ENCODE data around the gene RAB35. TPM values are rescaled to one million over a fixed set of nuclear protein-coding genes. Genes with fewer than 3 reads are reported as not detected.

RAB35 gene
- total and polyA plus RNA-seq, 9 of the 15 experiments (the other 6 are each of a cell fraction or from before 2014, with no cell fraction given) = 0.65 to 76.3 (median 38.9) TPM

- TF ChIP-seq GTF3C2 (IDR thresholded peaks at IDR 0.05; ENCODE audit: borderline replicate concordance, extremely low read depth, insufficient read length) (no peak), ZNF644 (tag; IDR thresholded peaks at IDR 0.05; ENCODE audit: low read depth) (no peak), ZNF57 (CRISPR knock-in tag; IDR thresholded peaks at IDR 0.05) (no peak), SIN3A (IDR thresholded peaks at IDR 0.05; ENCODE audit: borderline replicate concordance in 2 of 2, control insufficient read depth in 1 of 2, low read depth in 2 of 2, low read length in 2 of 2) (no peak)
Measured at GRCh38 chr12:120054293-120054692, 62.3 kb downstream of the RAB35 start (continued).

- ATAC-seq (no peak), FAIRE-seq (no peak), DNase-seq (ENCODE audit: extremely low read depth in 1 of 4, low spot score in 3 of 4) (no peak)
- no peak for TF ChIP-seq SUPT5H (IDR thresholded peaks at IDR 0.05)
- no TSS peak for BruUV-seq (replicated peaks)
- Histone ChIP-seq H3K9ac (ENCODE audit: insufficient read depth in 1 of 2, low read depth in 2 of 2, low read length in 2 of 2) (no peak overlapping the region), H3K4me3 (no peak overlapping the region), H3K27ac (ENCODE audit: extremely low read depth, low read depth, low read length) (no peak overlapping the region), H3K79me2 (ENCODE audit: control insufficient read depth, insufficient read depth, low read length) (no peaks in the 10 kb centered on the region), H3K36me3 (ENCODE audit: control insufficient read depth, insufficient read depth, low read length) (no peaks in the 10 kb centered on the region), H3K4me1 (replicated peaks in 1 of 2; ENCODE audit: control insufficient read depth in 2 of 2, insufficient read depth in 2 of 2, low read length in 2 of 2) (no peaks in the 10 kb centered on the region), H4K20me1 (replicated peaks; ENCODE audit: control insufficient read depth, insufficient read depth, low read length) (no peaks in the 10 kb centered on the region), H3K9me3 (replicated peaks; ENCODE audit: control insufficient read depth, insufficient read depth, low read depth, low read length) (no peaks in the 10 kb centered on the region; the same call in 1 of the 2 replicates), H3K4me2 (ENCODE audit: insufficient read depth, low read length) (no peak overlapping the region), H2AFZ (ENCODE audit: low read depth, low read length) (no peak overlapping the region), H3K9me1 (ENCODE audit: control insufficient read depth, insufficient read depth, low read length) (no peaks in the 10 kb centered on the region), H3K27me3 (ENCODE audit: control insufficient read depth in 2 of 2, insufficient read depth in 2 of 2, low read length in 2 of 2) (peaks cover 10 to 23% of the 10 kb centered on the region in 2 experiments; a peak in 4 of 5 replicates)
- POLR2A ChIA-PET = interaction anchor here (1.0 kb wide), 1 partner anchor 38 kb away, joined by 3 read pairs; no protein-coding TSS in a partner anchor
- in situ Hi-C loops (cut with MboI) = no loop called here
- intact Hi-C loops (cut with micrococcal nuclease) = no loop called here
- 2% methylated on average over 3 of the region's 3 CpGs for WGBS (ENCODE audit: insufficient coverage, low coverage, missing lambda C conversion rate)
- CTCF ChIA-PET (ENCODE audit: low intra/inter-chr PET ratio) = no interaction called here
Measured at GRCh38 chr12:120051535-120051934, 65.0 kb downstream of the RAB35 start.
